Non-pigmented ciliary epithelial cell (primary cell): ENCODE measurements around the gene TMOD4.

Experiments
- DNase-seq: peaks from one replicate; pipeline ENCODE4 v3.0.0-alpha.2; 2010; ENCODE audit warnings: low read depth

Gene TMOD4

GRCh38 chr1:151175041-151175741, 590 bp downstream of the TMOD4 start:
- no peak for DNase-seq

GRCh38 chr1:151171190-151171589, 4.6 kb downstream of the TMOD4 start:
- DNase-seq: no peak

GRCh38 chr1:151167116-151167515, 8.7 kb downstream of the TMOD4 start:
- no peak for DNase-seq

- DNase-seq: peak; percentile 51
Measured at GRCh38 chr1:151166505-151166956, 9.2 kb downstream of the TMOD4 start.

GRCh38 chr1:151165738-151166504, 9.9 kb downstream of the TMOD4 start, which contains the start of the genes LYSMD1 and SCNM1:
LYSMD1 (minus strand) TSS chr1:151165902; CDS start chr1:151165258, 644 bp downstream.
SCNM1 (plus strand) TSS chr1:151166144; CDS start chr1:151166153, 9 bp downstream.
- DNase-seq: peak; percentile 95

- DNase-seq: no peak
Measured at GRCh38 chr1:151165281-151165737, 10.5 kb downstream of the TMOD4 start.

GRCh38 chr1:151164732-151165280, 11.0 kb downstream of the TMOD4 start:
- DNase-seq: no peak

GRCh38 chr1:151159373-151159772, 16.4 kb downstream of the TMOD4 start:
- DNase-seq: no peak

- no peak for DNase-seq
Measured at GRCh38 chr1:151158751-151159251, 17.0 kb downstream of the TMOD4 start.

GRCh38 chr1:151158326-151158725, 17.5 kb downstream of the TMOD4 start:
- DNase-seq: no peak

- DNase-seq: no peak
Measured at GRCh38 chr1:151157067-151157531, 18.7 kb downstream of the TMOD4 start.

GRCh38 chr1:151156515-151156819, 19.3 kb downstream of the TMOD4 start, which contains the start of gene TNFAIP8L2:
TNFAIP8L2 (plus strand) TSS chr1:151156649; CDS start chr1:151158698, 2,049 bp downstream.
- DNase-seq: no peak

GRCh38 chr1:151147665-151148064, 28.1 kb downstream of the TMOD4 start:
- DNase-seq: no peak

GRCh38 chr1:151147132-151147503, 28.7 kb downstream of the TMOD4 start:
- DNase-seq: no peak

- peak; percentile 38 for DNase-seq
Measured at GRCh38 chr1:151146412-151147131, 29.2 kb downstream of the TMOD4 start, which contains the start of gene SEMA6C. SEMA6C (minus strand) TSS chr1:151146631; CDS start chr1:151142621, 4,010 bp downstream.

GRCh38 chr1:151146072-151146411, 29.7 kb downstream of the TMOD4 start:
- DNase-seq: no peak

- no peak for DNase-seq
Measured at GRCh38 chr1:151145304-151146071, 30.3 kb downstream of the TMOD4 start.

GRCh38 chr1:151144474-151145303, 31.1 kb downstream of the TMOD4 start:
- DNase-seq: no peak

GRCh38 chr1:151143986-151144385, 31.8 kb downstream of the TMOD4 start:
- no peak for DNase-seq

- DNase-seq: no peak
Measured at GRCh38 chr1:151143057-151143435, 32.7 kb downstream of the TMOD4 start.
